CD14-positive monocyte (primary cell): ENCODE measurements around the gene KLF3. TPM values are rescaled to one million over a fixed set of nuclear protein-coding genes. Genes with fewer than 3 reads are reported as not detected.

Experiments
- DNase-seq, 3 donors: peaks; one replicate each; pipeline ENCODE4 v3.0.0-alpha.2; 2011 to 2022
- H2AFZ ChIP-seq: 2 replicates; pipeline ENCODE4 v1.6.0; 2012; ENCODE audit warnings: mild to moderate bottlenecking, low read depth, low read length, inconsistent platforms; ENCODE audit not compliant: insufficient read depth, poor library complexity, severe bottlenecking
- H3K27ac ChIP-seq, 2 donors: 1 replicate in 1 of 2; 2 replicates in 1 of 2; pipeline ENCODE4 v1.5.1; 2012 to 2013; ENCODE audit warnings: low read length in 2 of 2, control low read depth in 1 of 2, inconsistent platforms in 1 of 2, low read depth in 1 of 2, mild to moderate bottlenecking in 1 of 2
- H3K27me3 ChIP-seq, 2 donors: one replicate each; pipeline versions ENCODE4 v1.6.0 to v1.6.1; 2011 to 2013; ENCODE audit warnings: low read length in 2 of 2; ENCODE audit not compliant: control insufficient read depth in 2 of 2, insufficient read depth in 2 of 2
- H3K36me3 ChIP-seq, 2 donors: replicated peaks in 1 of 2; 1 replicate in 1 of 2; 2 replicates in 1 of 2; pipeline versions ENCODE4 v1.5.1 to v1.6.1; 2012 to 2013; ENCODE audit warnings: low read length in 2 of 2, control low read depth in 1 of 2, inconsistent platforms in 1 of 2, mild to moderate bottlenecking in 1 of 2; ENCODE audit not compliant: insufficient read depth in 2 of 2, control insufficient read depth in 1 of 2
- H3K4me1 ChIP-seq, 2 donors: 1 replicate in 1 of 2; 2 replicates in 1 of 2; pipeline versions ENCODE4 v1.5.1 to v1.6.1; 2012 to 2013; ENCODE audit warnings: low read length in 2 of 2, control low read depth in 1 of 2, inconsistent platforms in 1 of 2, mild to moderate bottlenecking in 1 of 2, moderate library complexity in 1 of 2; ENCODE audit not compliant: insufficient read depth in 2 of 2, control insufficient read depth in 1 of 2
- H3K4me2 ChIP-seq: replicated peaks from 2 replicates; pipeline ENCODE3; 2012; ENCODE audit warnings: low read length, moderate library complexity, mild to moderate bottlenecking; ENCODE audit not compliant: poor library complexity, severe bottlenecking; ENCODE audit errors: extremely low read depth
- H3K4me3 ChIP-seq, 3 experiments: fragments of 200-600 bp in 1 of 3; sonication (generic) in 1 of 3; replicated peaks in 1 of 3; 1 replicate in 2 of 3; 2 replicates in 1 of 3; pipeline ENCODE4 v1.5.1; 2011 to 2013; ENCODE audit warnings: low read length in 3 of 3, mild to moderate bottlenecking in 3 of 3, control low read depth in 2 of 3, low read depth in 2 of 3, inconsistent platforms in 1 of 3, moderate library complexity in 1 of 3
- H3K79me2 ChIP-seq: 2 replicates; pipeline ENCODE4 v1.6.0; 2012; ENCODE audit warnings: mild to moderate bottlenecking, control low read depth, inconsistent platforms, low read length, moderate library complexity; ENCODE audit not compliant: insufficient read depth
- H3K9ac ChIP-seq: 2 replicates; pipeline ENCODE4 v1.6.0; 2017; ENCODE audit warnings: low read length, mild to moderate bottlenecking; ENCODE audit not compliant: insufficient read depth, poor library complexity, severe bottlenecking
- H3K9me3 ChIP-seq, 2 donors: replicated peaks in 1 of 2; 1 replicate in 1 of 2; 2 replicates in 1 of 2; pipeline versions ENCODE4 v1.5.1 to v1.6.1; 2012 to 2013; ENCODE audit warnings: low read length in 2 of 2, control low read depth in 1 of 2; ENCODE audit not compliant: control insufficient read depth in 1 of 2, insufficient read depth in 1 of 2
- H4K20me1 ChIP-seq: 2 replicates; pipeline ENCODE4 v1.6.0; 2012; ENCODE audit warnings: mild to moderate bottlenecking, low read length, control low read depth, moderate library complexity; ENCODE audit not compliant: insufficient read depth
- H3K27ac Mint-ChIP-seq, 7 donors: one replicate each; pipeline ENCODE4 v1.8.0; 2020; ENCODE audit warnings: mild to moderate bottlenecking in 7 of 7, mixed read lengths in 7 of 7, moderate library complexity in 6 of 7, inconsistent platforms in 2 of 7
- H3K27me3 Mint-ChIP-seq, 3 donors: one replicate each; pipeline ENCODE4 v1.8.0; 2021 to 2022; ENCODE audit warnings: low read depth in 3 of 3, mild to moderate bottlenecking in 3 of 3, mixed read lengths in 3 of 3, moderate library complexity in 3 of 3, inconsistent platforms in 1 of 3
- H3K36me3 Mint-ChIP-seq, 2 donors: one replicate each; pipeline ENCODE4 v1.8.0; 2020; ENCODE audit warnings: mixed read lengths in 2 of 2, inconsistent platforms in 1 of 2, mild to moderate bottlenecking in 1 of 2
- H3K4me1 Mint-ChIP-seq: one replicate; pipeline ENCODE4 v1.8.0; 2020; ENCODE audit warnings: mild to moderate bottlenecking, mixed read lengths
- H3K4me3 Mint-ChIP-seq, 2 donors: one replicate each; pipeline ENCODE4 v1.8.0; 2020; ENCODE audit warnings: mild to moderate bottlenecking in 2 of 2, mixed read lengths in 2 of 2, moderate library complexity in 1 of 2
- H3K9me3 Mint-ChIP-seq, 7 donors: one replicate each; pipeline ENCODE4 v1.8.0; 2020 to 2022; ENCODE audit warnings: mixed read lengths in 7 of 7, mild to moderate bottlenecking in 6 of 7, moderate library complexity in 6 of 7, inconsistent platforms in 2 of 7
- WGBS: methylation state at CpG from one replicate; pipeline ENCODE4 v1.1.5; 2013; ENCODE audit warnings: missing lambda C conversion rate; ENCODE audit not compliant: insufficient coverage; 5-methylcytosine and 5-hydroxymethylcytosine counted together
- intact Hi-C, 2 donors: fragments of 100-400 bp; cut with micrococcal nuclease; formaldehyde crosslinking; loops; one replicate each; pipeline versions ENCODE4 v1.15.0 to v1.15.1; 2023
- polyA plus RNA-seq, 3 donors: library from polyadenylated mRNA; depleted of rRNA in 1 of 3; unstranded in 2 of 3; stranded (reverse) in 1 of 3; fragments of 300-500 nt in 2 of 3; fragments of >200 nt in 1 of 3; fragmentation: Illumina TruSeq in 2 of 3; gene quantifications; 1 replicate in 2 of 3; 2 replicates in 1 of 3; pipeline ENCODE4 v1.2.3, GENCODE V29; 2012 to 2021
- TF ChIP-seq, protein P1 (sequence below): fragments of 200-600 bp; IDR thresholded peaks from one replicate; pipeline ENCODE4 v1.8.0; 2022; ENCODE audit warnings: antibody characterized with exemption, mild to moderate bottlenecking

Gene KLF3
- polyA plus RNA-seq, 3 donors, result 46.3 to 95.7 (median 53.9) TPM

DNA sequence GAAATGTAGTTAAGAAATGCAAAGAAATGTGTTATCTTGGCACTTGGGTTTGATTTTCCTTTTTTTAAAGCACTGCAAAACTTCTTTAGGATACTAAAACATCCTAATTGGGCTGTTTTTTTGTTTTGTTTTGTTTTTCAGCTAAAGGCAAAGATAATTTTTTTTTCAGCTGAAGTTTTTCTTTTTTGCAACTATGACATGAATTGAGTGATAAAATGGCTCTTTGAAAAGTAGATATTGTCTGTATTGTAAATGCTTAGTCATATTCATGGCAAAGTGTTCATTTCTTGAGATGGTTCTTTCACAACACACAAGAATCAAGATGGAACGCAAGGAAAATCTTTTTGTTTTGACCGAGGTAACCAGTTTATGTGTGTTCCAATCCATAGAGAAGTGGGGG is 35.1 kb downstream of the KLF3 start:
- H3K4me1 ChIP-seq, result peaks cover 11 to 13% of the 10 kb centered on the region in 2 donors

GRCh38 chr4:38703635-38704034 is 39.6 kb downstream of the KLF3 start:
- no peak overlapping the region for H3K27ac Mint-ChIP-seq
- peaks cover 0 to 3% of the 10 kb centered on the region in 2 donors for H3K4me1 ChIP-seq
- H3K9me3 Mint-ChIP-seq, result no peaks in the 10 kb centered on the region
- H3K4me1 Mint-ChIP-seq, result peaks cover 9% of the 10 kb centered on the region
- peaks cover 2 to 5% (median 3%) of the 10 kb centered on the region in 3 donors for H3K27me3 Mint-ChIP-seq
- DNase-seq, result no peak
- H3K27ac ChIP-seq, result no peak overlapping the region
- intact Hi-C loops, result no loop called here
- TF ChIP-seq, protein P1, sequence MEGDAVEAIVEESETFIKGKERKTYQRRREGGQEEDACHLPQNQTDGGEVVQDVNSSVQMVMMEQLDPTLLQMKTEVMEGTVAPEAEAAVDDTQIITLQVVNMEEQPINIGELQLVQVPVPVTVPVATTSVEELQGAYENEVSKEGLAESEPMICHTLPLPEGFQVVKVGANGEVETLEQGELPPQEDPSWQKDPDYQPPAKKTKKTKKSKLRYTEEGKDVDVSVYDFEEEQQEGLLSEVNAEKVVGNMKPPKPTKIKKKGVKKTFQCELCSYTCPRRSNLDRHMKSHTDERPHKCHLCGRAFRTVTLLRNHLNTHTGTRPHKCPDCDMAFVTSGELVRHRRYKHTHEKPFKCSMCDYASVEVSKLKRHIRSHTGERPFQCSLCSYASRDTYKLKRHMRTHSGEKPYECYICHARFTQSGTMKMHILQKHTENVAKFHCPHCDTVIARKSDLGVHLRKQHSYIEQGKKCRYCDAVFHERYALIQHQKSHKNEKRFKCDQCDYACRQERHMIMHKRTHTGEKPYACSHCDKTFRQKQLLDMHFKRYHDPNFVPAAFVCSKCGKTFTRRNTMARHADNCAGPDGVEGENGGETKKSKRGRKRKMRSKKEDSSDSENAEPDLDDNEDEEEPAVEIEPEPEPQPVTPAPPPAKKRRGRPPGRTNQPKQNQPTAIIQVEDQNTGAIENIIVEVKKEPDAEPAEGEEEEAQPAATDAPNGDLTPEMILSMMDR, result no peak
- H3K79me2 ChIP-seq, result no peaks in the 10 kb centered on the region
- no peaks in the 10 kb centered on the region for H3K27me3 ChIP-seq
- no peak overlapping the region for H3K4me3 ChIP-seq
- H2AFZ ChIP-seq, result no peak overlapping the region
- no CpG with 5 or more reads among the region's 4 CpGs for WGBS
- no peak overlapping the region for H3K9ac ChIP-seq
- H3K4me2 ChIP-seq, result no peak overlapping the region
- H3K9me3 ChIP-seq, result no peaks in the 10 kb centered on the region
- H3K36me3 ChIP-seq, result peaks cover 9% of the 10 kb centered on the region in 2 donors
- H4K20me1 ChIP-seq, result peaks cover 3% of the 10 kb centered on the region
- peaks cover 7 to 12% of the 10 kb centered on the region in 2 donors for H3K36me3 Mint-ChIP-seq
- H3K4me3 Mint-ChIP-seq, result no peak overlapping the region

More for the DNA sequence above, 35.1 kb downstream of the KLF3 start:
- Mint-ChIP-seq H3K4me1 (peaks cover 18% of the 10 kb centered on the region), H3K9me3 (no peaks in the 10 kb centered on the region), H3K27ac (no peak overlapping the region), H3K36me3 (peaks cover 52 to 57% of the 10 kb centered on the region in 2 donors), H3K27me3 (peaks cover 0 to 5% (median 4%) of the 10 kb centered on the region in 3 donors), H3K4me3 (no peak overlapping the region)
- intact Hi-C loops, result no loop called here
- Histone ChIP-seq H3K4me3 (no peak overlapping the region), H4K20me1 (peaks cover 47% of the 10 kb centered on the region), H3K27me3 (no peaks in the 10 kb centered on the region), H3K4me2 (no peak overlapping the region), H2AFZ (no peak overlapping the region), H3K79me2 (no peaks in the 10 kb centered on the region), H3K27ac (no peak overlapping the region), H3K9me3 (no peaks in the 10 kb centered on the region), H3K9ac (no peak overlapping the region), H3K36me3 (peaks cover 48 to 54% of the 10 kb centered on the region in 2 donors)
- no peak for DNase-seq
- 100% methylated on average over 1 of the region's 2 CpGs for WGBS
- TF ChIP-seq, protein P1, result no peak
